MM.1S (cell line): ENCODE data around the gene LCN12.

Source experiments
- DNase-seq: peaks from one replicate; pipeline ENCODE4 v3.0.0-alpha.2; 2015
- H2AFZ ChIP-seq: fragments of 300-600 bp; sonication (generic); 2 replicates; pipeline ENCODE4 v1.6.0; 2016; ENCODE audit warnings: antibody characterized with exemption, low read length
- H3F3A ChIP-seq: fragments of 300-600 bp; sonication (generic); 2 replicates; pipeline ENCODE4 v1.6.1; 2016; ENCODE audit warnings: mild to moderate bottlenecking, antibody characterized with exemption, low read length, moderate library complexity, mixed read lengths; ENCODE audit not compliant: insufficient read depth
- H3K27ac ChIP-seq: fragments of 300-600 bp; sonication (generic); 2 replicates; pipeline ENCODE4 v1.5.1; 2016; ENCODE audit warnings: mild to moderate bottlenecking, low read length
- H3K27me3 ChIP-seq: fragments of 300-600 bp; sonication (generic); replicated peaks from 2 replicates; pipeline ENCODE4 v1.6.0; 2016; ENCODE audit warnings: low read length; ENCODE audit not compliant: insufficient read depth
- H3K36me3 ChIP-seq: fragments of 300-600 bp; sonication (generic); replicated peaks from 2 replicates; pipeline ENCODE4 v1.6.1; 2016; ENCODE audit warnings: mild to moderate bottlenecking, low read length, mixed read lengths; ENCODE audit not compliant: insufficient read depth
- H3K4me1 ChIP-seq: fragments of 300-600 bp; sonication (generic); 2 replicates; pipeline ENCODE4 v1.6.1; 2016; ENCODE audit warnings: low read length, mixed read lengths
- H3K4me2 ChIP-seq: fragments of 300-600 bp; sonication (generic); 2 replicates; pipeline ENCODE4 v1.6.0; 2016; ENCODE audit warnings: low read depth, low read length
- H3K4me3 ChIP-seq: fragments of 300-600 bp; sonication (generic); 2 replicates; pipeline ENCODE4 v1.5.1; 2016; ENCODE audit warnings: low read length, mixed read lengths
- H3K79me2 ChIP-seq: fragments of 300-600 bp; sonication (generic); 2 replicates; pipeline ENCODE4 v1.6.1; 2016; ENCODE audit warnings: mixed run types, low read length, mixed read lengths
- H3K9ac ChIP-seq: fragments of 300-600 bp; sonication (generic); 2 replicates; pipeline ENCODE4 v1.6.1; 2016; ENCODE audit warnings: low read length, mixed read lengths
- H3K9me2 ChIP-seq: fragments of 300-600 bp; sonication (generic); replicated peaks from 2 replicates; pipeline ENCODE4 v1.6.1; 2016; ENCODE audit warnings: mild to moderate bottlenecking, low read length, mixed read lengths; ENCODE audit not compliant: insufficient read depth
- H3K9me3 ChIP-seq: fragments of 300-600 bp; sonication (generic); replicated peaks from 2 replicates; pipeline ENCODE4 v1.6.1; 2016; ENCODE audit warnings: mild to moderate bottlenecking, low read length, mixed read lengths; ENCODE audit not compliant: insufficient read depth
- H4K20me1 ChIP-seq: fragments of 300-600 bp; sonication (generic); 2 replicates; pipeline ENCODE4 v1.6.1; 2016; ENCODE audit warnings: mild to moderate bottlenecking, low read length, moderate library complexity, mixed read lengths; ENCODE audit not compliant: insufficient read depth
- CTCF ChIP-seq: fragments of 300-600 bp; sonication (generic); IDR thresholded peaks from 2 replicates; pipeline ENCODE4 v1.5.1; 2016; ENCODE audit warnings: antibody characterized with exemption, low read length, mixed read lengths
- EZH2 ChIP-seq: fragments of 300-600 bp; sonication (generic); optimal IDR thresholded peaks from 2 replicates; pipeline ENCODE3; 2017; ENCODE audit warnings: low read depth, mild to moderate bottlenecking, antibody characterized with exemption, low read length, mixed read lengths
- EZH2phosphoT487 ChIP-seq: fragments of 300-600 bp; sonication (generic); IDR thresholded peaks from 2 replicates; pipeline ENCODE4 v1.6.1; 2018; ENCODE audit warnings: antibody characterized with exemption, low read length

LCN12 gene

GRCh38 chr9:136939996-136940525, 12.0 kb upstream of the LCN12 start:
- H3F3A ChIP-seq = 0 out of 2 replicates have a peak, but pooled peaks cover 4% of the 10 kb centered on the region
- no peaks in the 10 kb centered on the region for H3K9me2 ChIP-seq
- no peak overlapping the region for H3K9ac ChIP-seq
- H2AFZ ChIP-seq = no peak overlapping the region
- H3K79me2 ChIP-seq = peaks cover 29% of the 10 kb centered on the region
- H3K27ac ChIP-seq = no peak overlapping the region
- H3K4me2 ChIP-seq = no peak overlapping the region
- 0 out of 2 replicates have a peak, but pooled peaks cover 3% of the 10 kb centered on the region for H4K20me1 ChIP-seq
- TF ChIP-seq CTCF (no peak), EZH2 (no peak)
- peaks cover 3% of the 10 kb centered on the region; the same call in 1 of the 2 replicates for H3K4me1 ChIP-seq
- no peaks in the 10 kb centered on the region for H3K9me3 ChIP-seq
- no peak for DNase-seq
- H3K27me3 ChIP-seq = no peaks in the 10 kb centered on the region
- H3K4me3 ChIP-seq = no peak overlapping the region
- peaks cover 17% of the 10 kb centered on the region for H3K36me3 ChIP-seq

GRCh38 chr9:136940526-136941230, 11.4 kb upstream of the LCN12 start:
- Histone ChIP-seq H3K9me3 (no peaks in the 10 kb centered on the region), H4K20me1 (0 out of 2 replicates have a peak, but pooled peaks cover 2% of the 10 kb centered on the region), H3K4me3 (no peak overlapping the region), H3K27me3 (no peaks in the 10 kb centered on the region), H2AFZ (no peak overlapping the region), H3K9ac (no peak overlapping the region), H3K79me2 (peaks cover 29% of the 10 kb centered on the region), H3K4me2 (no peak overlapping the region), H3K27ac (no peak overlapping the region), H3K9me2 (no peaks in the 10 kb centered on the region), H3F3A (0 out of 2 replicates have a peak, but pooled peaks cover 4% of the 10 kb centered on the region), H3K4me1 (peaks cover 3% of the 10 kb centered on the region; the same call in 1 of the 2 replicates), H3K36me3 (peaks cover 17% of the 10 kb centered on the region)
- no peak for DNase-seq
- no peak for TF ChIP-seq EZH2
- TF ChIP-seq CTCF = no peak
- TF ChIP-seq EZH2phosphoT487 = no peak

GRCh38 chr9:136941231-136942111, 10.6 kb upstream of the LCN12 start:
- Histone ChIP-seq H3K4me1 (peaks cover 3% of the 10 kb centered on the region; the same call in 1 of the 2 replicates), H3K36me3 (peaks cover 17% of the 10 kb centered on the region), H3F3A (0 out of 2 replicates have a peak, but pooled peaks cover 4% of the 10 kb centered on the region), H2AFZ (no peak overlapping the region), H3K79me2 (peaks cover 29% of the 10 kb centered on the region), H3K9ac (no peak overlapping the region), H3K4me2 (no peak overlapping the region), H4K20me1 (no peaks in the 10 kb centered on the region), H3K27ac (no peak overlapping the region), H3K4me3 (no peak overlapping the region), H3K27me3 (no peaks in the 10 kb centered on the region), H3K9me3 (no peaks in the 10 kb centered on the region), H3K9me2 (no peaks in the 10 kb centered on the region)
- no peak for DNase-seq
- TF ChIP-seq EZH2phosphoT487 (no peak), EZH2 (no peak), CTCF (no peak)
